HUES6 (cell line): ENCODE measurements around the gene ZBTB4.

Source experiments
- H3K27ac ChIP-seq: 2 replicates; pipeline ENCODE4 v1.7.0; 2013; ENCODE audit warnings: low read depth, mild to moderate bottlenecking, low read length, inconsistent platforms
- H3K27me3 ChIP-seq: 2 replicates; pipeline ENCODE4 v1.6.1; 2013; ENCODE audit warnings: low read length; ENCODE audit not compliant: control insufficient read depth, insufficient read depth
- H3K36me3 ChIP-seq: 2 replicates; pipeline ENCODE4 v1.6.1; 2013; ENCODE audit warnings: low read length; ENCODE audit not compliant: control insufficient read depth, insufficient read depth
- H3K4me1 ChIP-seq: 2 replicates; pipeline ENCODE4 v1.6.1; 2013; ENCODE audit warnings: low read length; ENCODE audit not compliant: control insufficient read depth, insufficient read depth
- H3K4me3 ChIP-seq: 2 replicates; pipeline ENCODE4 v1.5.1; 2013; ENCODE audit warnings: low read depth, low read length
- H3K9ac ChIP-seq: one replicate; pipeline ENCODE4 v1.6.1; 2013; ENCODE audit warnings: mild to moderate bottlenecking, low read length
- H3K9me3 ChIP-seq: 2 replicates; pipeline ENCODE4 v1.6.1; 2013; ENCODE audit warnings: low read depth, low read length; ENCODE audit not compliant: control insufficient read depth, insufficient read depth

Gene ZBTB4

GRCh38 chr17:7468804-7469389 lies 10.5 kb downstream of the ZBTB4 start:
- no peaks in the 10 kb centered on the region for H3K27me3 ChIP-seq
- H3K9ac ChIP-seq: no peak overlapping the region
- H3K9me3 ChIP-seq: no peaks in the 10 kb centered on the region
- H3K27ac ChIP-seq: no peak overlapping the region
- H3K4me3 ChIP-seq: no peak overlapping the region
- no peaks in the 10 kb centered on the region for H3K4me1 ChIP-seq
- peaks cover 14% of the 10 kb centered on the region for H3K36me3 ChIP-seq

GRCh38 chr17:7468290-7468689 lies 11.1 kb downstream of the ZBTB4 start:
- Histone ChIP-seq H3K27ac (no peak overlapping the region), H3K4me3 (no peak overlapping the region), H3K9ac (no peak overlapping the region), H3K36me3 (peaks cover 20% of the 10 kb centered on the region), H3K4me1 (no peaks in the 10 kb centered on the region), H3K27me3 (no peaks in the 10 kb centered on the region), H3K9me3 (no peaks in the 10 kb centered on the region)

GRCh38 chr17:7467498-7467897 lies 11.9 kb downstream of the ZBTB4 start:
- Histone ChIP-seq H3K27me3 (no peaks in the 10 kb centered on the region), H3K4me1 (no peaks in the 10 kb centered on the region), H3K9ac (no peak overlapping the region), H3K4me3 (no peak overlapping the region), H3K9me3 (no peaks in the 10 kb centered on the region), H3K27ac (no peak overlapping the region), H3K36me3 (peaks cover 27% of the 10 kb centered on the region)

- no peaks in the 10 kb centered on the region; the same call in 1 of the 2 replicates for H3K4me1 ChIP-seq
- H3K27ac ChIP-seq: no peak overlapping the region
- H3K27me3 ChIP-seq: no peaks in the 10 kb centered on the region
- no peaks in the 10 kb centered on the region for H3K9me3 ChIP-seq
- H3K4me3 ChIP-seq: no peak overlapping the region
- H3K36me3 ChIP-seq: peaks cover 27% of the 10 kb centered on the region
- H3K9ac ChIP-seq: no peak overlapping the region
Observed at GRCh38 chr17:7466639-7467341, 12.6 kb downstream of the ZBTB4 start.

- no peak overlapping the region for H3K27ac ChIP-seq
- H3K9ac ChIP-seq: no peak overlapping the region
- H3K36me3 ChIP-seq: peaks cover 27% of the 10 kb centered on the region
- no peaks in the 10 kb centered on the region for H3K9me3 ChIP-seq
- H3K4me1 ChIP-seq: peaks cover 5% of the 10 kb centered on the region
- no peaks in the 10 kb centered on the region for H3K27me3 ChIP-seq
- no peak overlapping the region for H3K4me3 ChIP-seq
Observed at GRCh38 chr17:7466318-7466638, 13.2 kb downstream of the ZBTB4 start.

GRCh38 chr17:7465597-7466275 lies 13.7 kb downstream of the ZBTB4 start:
- no peak overlapping the region for H3K4me3 ChIP-seq
- H3K4me1 ChIP-seq: peaks cover 9% of the 10 kb centered on the region
- H3K27me3 ChIP-seq: no peaks in the 10 kb centered on the region
- no peak overlapping the region for H3K9ac ChIP-seq
- no peaks in the 10 kb centered on the region for H3K9me3 ChIP-seq
- no peak overlapping the region for H3K27ac ChIP-seq
- H3K36me3 ChIP-seq: peaks cover 27% of the 10 kb centered on the region

- Histone ChIP-seq H3K4me3 (no peak overlapping the region), H3K9ac (no peak overlapping the region), H3K27me3 (no peaks in the 10 kb centered on the region), H3K9me3 (no peaks in the 10 kb centered on the region), H3K36me3 (peaks cover 27% of the 10 kb centered on the region), H3K4me1 (peaks cover 9% of the 10 kb centered on the region), H3K27ac (no peak overlapping the region)
Observed at GRCh38 chr17:7464081-7464480, 15.3 kb downstream of the ZBTB4 start.

GRCh38 chr17:7463372-7463846 lies 16.0 kb downstream of the ZBTB4 start:
- no peak overlapping the region for H3K4me3 ChIP-seq
- peaks cover 27% of the 10 kb centered on the region for H3K36me3 ChIP-seq
- no peaks in the 10 kb centered on the region for H3K9me3 ChIP-seq
- no peaks in the 10 kb centered on the region for H3K27me3 ChIP-seq
- peaks cover 9% of the 10 kb centered on the region for H3K4me1 ChIP-seq
- no peak overlapping the region for H3K9ac ChIP-seq
- no peak overlapping the region for H3K27ac ChIP-seq

- Histone ChIP-seq H3K4me1 (peaks cover 9% of the 10 kb centered on the region), H3K4me3 (no peak overlapping the region), H3K27me3 (no peaks in the 10 kb centered on the region), H3K9ac (no peak overlapping the region), H3K27ac (no peak overlapping the region), H3K36me3 (peaks cover 27% of the 10 kb centered on the region), H3K9me3 (no peaks in the 10 kb centered on the region)
Observed at GRCh38 chr17:7462474-7463371, 16.7 kb downstream of the ZBTB4 start.

GRCh38 chr17:7460850-7461660 lies 18.4 kb downstream of the ZBTB4 start:
- H3K4me3 ChIP-seq: no peak overlapping the region
- H3K9me3 ChIP-seq: no peaks in the 10 kb centered on the region
- no peaks in the 10 kb centered on the region for H3K27me3 ChIP-seq
- no peak overlapping the region for H3K27ac ChIP-seq
- peaks cover 18% of the 10 kb centered on the region for H3K36me3 ChIP-seq
- no peak overlapping the region for H3K9ac ChIP-seq
- H3K4me1 ChIP-seq: peaks cover 9% of the 10 kb centered on the region
